ENCODE measurements around the gene ACVRL1.

DNA sequence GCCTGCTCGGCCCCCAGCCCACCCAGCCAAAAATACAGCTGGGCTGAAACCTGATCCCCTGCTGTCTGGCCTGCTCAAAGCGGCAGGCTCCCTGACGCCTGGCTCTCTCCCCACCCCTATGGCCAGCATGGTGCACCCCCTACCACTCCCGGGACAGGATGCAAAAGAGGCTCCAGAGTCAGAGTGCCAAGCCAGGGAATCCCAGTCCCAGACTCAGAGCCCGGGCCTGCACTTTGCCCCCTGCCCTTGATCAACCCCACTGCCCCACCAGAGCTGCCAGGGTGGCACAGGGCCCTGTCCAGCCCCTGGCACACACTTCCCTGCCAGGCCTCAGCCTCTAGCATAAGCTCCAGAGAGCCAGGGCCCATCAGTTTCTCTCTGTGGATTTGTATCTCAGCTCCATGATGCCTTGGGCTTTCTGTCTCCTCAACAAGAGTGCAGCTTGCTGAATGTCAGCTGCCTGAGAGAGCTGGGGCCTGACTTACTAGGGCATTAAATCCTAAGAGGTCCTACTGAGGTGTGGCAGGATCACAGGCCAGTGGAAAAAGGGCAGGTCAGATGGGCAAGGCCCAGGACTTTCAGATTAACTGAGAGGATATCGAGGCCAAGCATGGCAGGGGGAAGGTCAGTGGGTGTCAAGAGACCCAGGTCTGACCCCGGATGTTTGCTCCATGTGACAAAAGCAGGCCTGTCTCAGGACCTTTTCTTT, 13.9 kb downstream of the ACVRL1 start:
- TF ChIP-seq SIN3A (IDR thresholded peaks at IDR 0.05; ENCODE audit: borderline replicate concordance, insufficient read depth, low read depth, low read length) = no peak
- TF ChIP-seq POLR2AphosphoS5 (IDR thresholded peaks at IDR 0.05; ENCODE audit: low read depth, low read length) = no peak
- TF ChIP-seq, protein P1, sequence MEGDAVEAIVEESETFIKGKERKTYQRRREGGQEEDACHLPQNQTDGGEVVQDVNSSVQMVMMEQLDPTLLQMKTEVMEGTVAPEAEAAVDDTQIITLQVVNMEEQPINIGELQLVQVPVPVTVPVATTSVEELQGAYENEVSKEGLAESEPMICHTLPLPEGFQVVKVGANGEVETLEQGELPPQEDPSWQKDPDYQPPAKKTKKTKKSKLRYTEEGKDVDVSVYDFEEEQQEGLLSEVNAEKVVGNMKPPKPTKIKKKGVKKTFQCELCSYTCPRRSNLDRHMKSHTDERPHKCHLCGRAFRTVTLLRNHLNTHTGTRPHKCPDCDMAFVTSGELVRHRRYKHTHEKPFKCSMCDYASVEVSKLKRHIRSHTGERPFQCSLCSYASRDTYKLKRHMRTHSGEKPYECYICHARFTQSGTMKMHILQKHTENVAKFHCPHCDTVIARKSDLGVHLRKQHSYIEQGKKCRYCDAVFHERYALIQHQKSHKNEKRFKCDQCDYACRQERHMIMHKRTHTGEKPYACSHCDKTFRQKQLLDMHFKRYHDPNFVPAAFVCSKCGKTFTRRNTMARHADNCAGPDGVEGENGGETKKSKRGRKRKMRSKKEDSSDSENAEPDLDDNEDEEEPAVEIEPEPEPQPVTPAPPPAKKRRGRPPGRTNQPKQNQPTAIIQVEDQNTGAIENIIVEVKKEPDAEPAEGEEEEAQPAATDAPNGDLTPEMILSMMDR (IDR thresholded peaks at IDR 0.05) = no peak
- TF ChIP-seq, protein P2, sequence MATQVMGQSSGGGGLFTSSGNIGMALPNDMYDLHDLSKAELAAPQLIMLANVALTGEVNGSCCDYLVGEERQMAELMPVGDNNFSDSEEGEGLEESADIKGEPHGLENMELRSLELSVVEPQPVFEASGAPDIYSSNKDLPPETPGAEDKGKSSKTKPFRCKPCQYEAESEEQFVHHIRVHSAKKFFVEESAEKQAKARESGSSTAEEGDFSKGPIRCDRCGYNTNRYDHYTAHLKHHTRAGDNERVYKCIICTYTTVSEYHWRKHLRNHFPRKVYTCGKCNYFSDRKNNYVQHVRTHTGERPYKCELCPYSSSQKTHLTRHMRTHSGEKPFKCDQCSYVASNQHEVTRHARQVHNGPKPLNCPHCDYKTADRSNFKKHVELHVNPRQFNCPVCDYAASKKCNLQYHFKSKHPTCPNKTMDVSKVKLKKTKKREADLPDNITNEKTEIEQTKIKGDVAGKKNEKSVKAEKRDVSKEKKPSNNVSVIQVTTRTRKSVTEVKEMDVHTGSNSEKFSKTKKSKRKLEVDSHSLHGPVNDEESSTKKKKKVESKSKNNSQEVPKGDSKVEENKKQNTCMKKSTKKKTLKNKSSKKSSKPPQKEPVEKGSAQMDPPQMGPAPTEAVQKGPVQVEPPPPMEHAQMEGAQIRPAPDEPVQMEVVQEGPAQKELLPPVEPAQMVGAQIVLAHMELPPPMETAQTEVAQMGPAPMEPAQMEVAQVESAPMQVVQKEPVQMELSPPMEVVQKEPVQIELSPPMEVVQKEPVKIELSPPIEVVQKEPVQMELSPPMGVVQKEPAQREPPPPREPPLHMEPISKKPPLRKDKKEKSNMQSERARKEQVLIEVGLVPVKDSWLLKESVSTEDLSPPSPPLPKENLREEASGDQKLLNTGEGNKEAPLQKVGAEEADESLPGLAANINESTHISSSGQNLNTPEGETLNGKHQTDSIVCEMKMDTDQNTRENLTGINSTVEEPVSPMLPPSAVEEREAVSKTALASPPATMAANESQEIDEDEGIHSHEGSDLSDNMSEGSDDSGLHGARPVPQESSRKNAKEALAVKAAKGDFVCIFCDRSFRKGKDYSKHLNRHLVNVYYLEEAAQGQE (IDR thresholded peaks at IDR 0.05; ENCODE audit: insufficient read depth in 1 of 2, low read depth in 2 of 2, low read length in 1 of 2) = no peak
- no peak for TF ChIP-seq TCF7L2 (IDR thresholded peaks at IDR 0.05; ENCODE audit: low read depth, low read length)

Measured in Panc1 (cell line).